Activated CD4-positive, CD25-positive, alpha-beta regulatory T cell treated with anti-CD3 and anti-CD28 coated beads, Interleukin-2, amount 50 U/mL, for 24 hours (primary cell): ENCODE data around the gene FOXJ2.
"Not testable (repeated sequence)": the region's sequence is repeated elsewhere in the genome, so short reads cannot be mapped to it uniquely, and the experiment has no call there.

Experiments used
- ATAC-seq, 2 donors: fragments of 150-1000 bp; cut with Tn5 transposase; one replicate each; pipeline ENCODE4 v1.10.0; 2021; ENCODE audit warnings: mild to moderate bottlenecking in 1 of 2, moderate library complexity in 1 of 2

FOXJ2 gene

DNA sequence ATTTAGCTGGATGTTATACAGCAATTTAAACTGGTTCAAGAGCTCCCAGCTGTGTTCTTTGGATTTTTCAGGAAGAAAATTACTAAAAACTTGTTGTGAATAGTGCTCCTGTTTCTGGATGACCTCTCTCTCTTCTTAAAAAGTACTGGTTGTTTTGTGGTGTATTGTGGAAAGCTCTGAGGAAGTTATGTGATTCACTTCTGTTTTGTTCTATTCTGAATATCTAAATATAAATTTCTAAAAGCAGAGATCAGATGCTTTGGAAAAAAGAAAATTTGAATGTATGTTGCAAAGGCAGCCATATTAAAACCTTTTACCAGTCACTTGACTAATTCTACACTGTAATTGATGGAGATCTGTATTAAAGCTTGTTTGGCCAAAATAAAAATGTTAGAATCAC, 37.1 kb downstream of the FOXJ2 start:
- no peak for ATAC-seq

GRCh38 chr12:8071820-8072219, 39.3 kb downstream of the FOXJ2 start:
- ATAC-seq = not testable (repeated sequence)

GRCh38 chr12:8075935-8076334, 43.4 kb downstream of the FOXJ2 start:
- ATAC-seq = no peak

GRCh38 chr12:8076366-8076765, 43.9 kb downstream of the FOXJ2 start:
- ATAC-seq = no peak

GRCh38 chr12:8077207-8077606, 44.7 kb downstream of the FOXJ2 start:
- no peak for ATAC-seq

DNA sequence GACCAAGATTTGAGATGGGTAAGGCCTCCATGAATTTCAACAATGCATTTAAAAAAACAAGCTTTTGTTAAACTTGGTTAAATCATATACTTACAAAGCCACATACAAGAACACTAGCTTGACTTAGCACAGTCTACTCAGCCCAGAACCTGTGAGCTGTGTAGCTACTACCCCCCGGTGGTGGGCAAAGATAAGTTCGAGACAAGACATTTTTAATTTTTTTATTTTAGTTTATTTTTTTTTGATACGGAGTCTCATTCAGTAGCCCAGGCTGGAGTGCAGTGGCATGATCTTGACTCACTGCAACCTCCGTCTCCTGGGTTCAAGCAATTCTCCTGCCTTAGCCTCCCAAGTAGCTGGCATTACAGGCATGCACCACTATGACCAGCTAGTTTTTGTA, 45.9 kb downstream of the FOXJ2 start:
- ATAC-seq = peak; percentile 9 to 11

DNA sequence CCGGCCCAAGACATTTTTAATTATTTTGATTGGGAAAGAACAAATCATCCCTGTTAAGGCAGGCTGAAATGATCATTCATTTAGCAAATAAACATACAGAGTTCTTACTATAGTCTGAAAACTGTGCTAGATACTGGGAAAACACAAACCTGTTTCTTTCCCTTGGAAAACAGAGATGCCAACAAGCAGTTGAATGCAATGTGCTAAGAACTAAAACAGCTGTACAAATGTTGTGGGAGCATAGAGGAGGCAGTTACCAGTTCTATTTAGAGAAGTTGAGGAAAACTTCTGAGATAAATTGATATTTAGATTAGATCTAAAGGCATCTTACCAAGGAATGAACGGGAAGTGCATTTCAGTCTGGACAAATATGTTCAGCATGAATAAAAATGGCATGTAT, 46.4 kb downstream of the FOXJ2 start:
- ATAC-seq = no peak

- ATAC-seq = no peak
Observed at GRCh38 chr12:8080120-8080519, 47.6 kb downstream of the FOXJ2 start.

DNA sequence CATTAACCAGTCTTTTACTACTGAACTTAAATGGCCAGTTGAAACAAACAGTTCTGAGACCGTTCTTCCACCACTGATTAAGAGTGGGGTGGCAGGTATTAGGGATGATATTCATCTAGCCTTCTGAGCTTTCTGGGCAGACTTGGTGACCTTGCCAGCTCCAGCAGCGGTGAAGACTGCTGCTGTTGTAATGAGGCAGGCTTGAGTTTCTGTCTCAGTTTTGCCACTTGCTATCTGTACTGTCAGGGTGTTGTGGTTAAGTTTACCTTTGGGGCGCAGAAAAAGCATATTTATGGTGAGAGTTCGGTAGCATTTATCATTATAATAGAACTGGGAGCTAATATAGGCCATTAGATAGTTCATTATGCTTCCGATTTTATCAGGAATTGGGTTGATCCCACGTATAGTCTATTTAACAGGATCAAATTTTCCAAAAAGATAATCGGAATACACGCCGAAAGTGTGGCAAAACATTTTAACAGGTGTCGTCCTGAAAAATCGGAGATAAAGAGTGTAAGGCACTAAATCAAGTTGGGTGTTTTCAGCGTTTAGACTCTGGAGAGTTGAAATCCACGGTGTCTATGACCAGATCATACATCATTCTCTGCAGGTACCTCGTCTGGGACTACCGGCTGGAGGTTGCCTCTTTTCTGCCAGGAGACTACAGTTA, 48.9 kb downstream of the FOXJ2 start:
- peak in 1 of 2 donors; percentile 11 for ATAC-seq

DNA sequence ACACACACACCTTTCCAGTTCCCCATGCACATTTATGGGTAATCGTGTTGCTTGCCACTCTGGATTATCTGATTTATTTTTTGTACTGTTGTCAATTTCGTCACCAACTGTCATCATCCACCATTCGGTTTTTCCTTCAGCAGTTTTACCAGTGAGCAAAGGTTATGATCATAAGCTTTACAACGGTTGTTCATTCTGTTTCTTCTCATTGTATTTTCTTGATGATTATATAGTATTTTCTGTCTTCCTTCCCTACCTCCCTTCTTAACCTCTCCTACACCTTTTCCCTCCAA, 50.2 kb downstream of the FOXJ2 start:
- no peak for ATAC-seq

DNA sequence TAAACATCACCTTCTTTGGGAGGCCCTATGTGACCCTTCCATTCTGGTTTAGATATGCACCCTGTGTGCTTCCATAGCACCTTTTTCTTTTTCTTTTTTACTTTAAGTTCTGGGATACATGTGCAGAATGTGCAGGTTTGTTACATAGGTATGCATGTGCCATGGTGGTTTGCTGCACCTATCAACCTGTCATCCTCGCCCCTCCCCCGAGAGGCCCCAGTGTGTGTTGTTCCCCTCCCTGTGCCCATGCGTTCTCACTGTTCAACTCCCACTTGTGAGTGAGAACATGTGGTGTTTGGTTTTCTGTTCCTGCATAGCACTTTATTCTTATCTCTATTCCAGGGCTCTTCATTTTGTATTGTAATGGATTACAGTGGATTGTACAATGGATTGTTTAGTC, 51.8 kb downstream of the FOXJ2 start:
- ATAC-seq = not testable (repeated sequence)

DNA sequence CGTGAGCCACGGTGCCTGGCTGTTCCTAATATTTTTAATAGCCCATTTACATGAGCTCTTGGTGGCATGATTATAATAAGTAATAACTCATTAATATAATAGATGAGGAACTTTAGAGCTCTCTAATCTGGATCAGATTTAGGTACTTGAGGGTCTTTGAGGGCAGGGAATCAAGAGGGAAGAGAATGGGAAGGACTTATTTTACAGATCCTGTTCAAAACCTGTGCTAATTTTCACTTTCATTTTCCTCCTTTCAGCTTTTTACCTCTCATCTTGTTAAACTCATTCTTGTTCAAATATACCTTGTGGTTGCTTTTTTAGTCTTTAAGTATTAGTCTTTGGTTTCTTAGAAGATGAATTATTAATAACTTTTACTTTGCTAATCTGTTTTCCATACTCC, 55.1 kb downstream of the FOXJ2 start:
- ATAC-seq = peak in 1 of 2 donors; percentile 11

- ATAC-seq = peak; percentile 85 to 89
Observed at GRCh38 chr12:8088574-8088973, 56.1 kb downstream of the FOXJ2 start.

- ATAC-seq = not testable (repeated sequence)
Observed at GRCh38 chr12:8089277-8089676, 56.8 kb downstream of the FOXJ2 start.

DNA sequence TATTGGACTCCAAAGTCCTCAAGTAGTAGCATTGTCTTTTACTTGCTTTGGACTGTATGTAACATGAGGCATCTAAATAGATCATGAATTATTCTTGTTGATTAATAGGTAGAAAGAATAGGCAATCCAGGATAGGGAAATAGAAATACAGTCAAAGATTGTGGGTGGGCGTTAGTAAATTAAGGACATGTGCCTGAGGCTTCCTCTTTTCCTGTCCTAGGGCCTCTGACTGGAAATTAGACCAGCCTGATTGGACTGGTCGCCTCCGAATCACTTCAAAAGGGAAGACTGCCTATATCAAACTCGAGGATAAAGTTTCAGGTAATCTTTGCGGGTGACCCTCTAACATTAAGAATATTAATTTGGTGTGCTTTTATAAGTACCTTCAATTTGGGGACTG, 57.2 kb downstream of the FOXJ2 start:
- ATAC-seq = no peak

- ATAC-seq = no peak
Observed at GRCh38 chr12:8093291-8093690, 60.8 kb downstream of the FOXJ2 start.

DNA sequence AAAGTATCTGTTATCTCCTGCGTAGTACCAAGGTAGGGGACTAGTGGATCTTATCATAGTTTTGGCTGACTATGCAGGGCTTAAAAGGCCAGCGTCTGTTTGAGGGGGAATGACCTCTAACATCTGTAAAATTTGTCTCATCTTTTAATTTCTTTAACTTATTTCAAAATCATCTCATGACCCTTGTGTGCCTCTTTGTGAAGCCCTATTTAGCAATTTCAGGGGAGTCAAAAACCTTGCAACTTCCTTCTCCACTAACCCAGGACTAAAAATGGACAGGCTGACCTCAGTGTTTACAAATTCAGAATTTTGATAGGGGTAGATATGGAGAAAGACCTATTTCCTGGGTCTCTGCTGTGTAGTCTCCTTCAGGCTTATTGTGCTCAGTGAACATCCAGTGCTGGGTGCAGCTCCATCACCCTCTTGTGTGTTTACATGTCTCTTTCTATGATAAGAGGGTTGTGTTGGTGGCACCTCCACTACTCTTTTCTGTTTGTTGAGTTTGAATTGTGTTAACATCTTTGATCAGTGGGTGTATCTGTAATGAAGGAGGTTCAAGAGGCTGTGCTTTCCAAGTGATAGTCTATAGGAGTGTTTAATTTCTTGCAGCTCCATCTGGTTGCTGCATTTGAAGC, 63.9 kb downstream of the FOXJ2 start:
- no peak for ATAC-seq

- ATAC-seq = peak; percentile 49 to 61
Observed at GRCh38 chr12:8099235-8099634, 66.7 kb downstream of the FOXJ2 start.
